ENCODE data around the gene RBM12.

- TF ChIP-seq EZH2phosphoT487 (IDR thresholded peaks at IDR 0.05; ENCODE audit: insufficient read depth, low read depth) = no peak
- TF ChIP-seq EZH2 (IDR thresholded peaks at IDR 0.05; ENCODE audit: insufficient read depth, poor library complexity, severe bottlenecking) = no peak
Observed at GRCh38 chr20:35621560-35621946, 43.1 kb downstream of the RBM12 start.
